ENCODE results near the gene DIDO1.

DIDO1 gene

GRCh38 chr20:62882426-62882825 lies 43.9 kb downstream of the DIDO1 start:
- Mint-ChIP-seq H3K36me3 (ENCODE audit: low read depth) (peaks cover 43% of the 10 kb centered on the region), H3K27ac (no peak overlapping the region), H3K4me1 (peaks cover 50% of the 10 kb centered on the region), H3K27me3 (ENCODE audit: low read depth, poor library complexity) (peaks cover 12% of the 10 kb centered on the region), H3K4me3 (no peak overlapping the region), H3K9me3 (no peaks in the 10 kb centered on the region)
- TF ChIP-seq, protein P1, sequence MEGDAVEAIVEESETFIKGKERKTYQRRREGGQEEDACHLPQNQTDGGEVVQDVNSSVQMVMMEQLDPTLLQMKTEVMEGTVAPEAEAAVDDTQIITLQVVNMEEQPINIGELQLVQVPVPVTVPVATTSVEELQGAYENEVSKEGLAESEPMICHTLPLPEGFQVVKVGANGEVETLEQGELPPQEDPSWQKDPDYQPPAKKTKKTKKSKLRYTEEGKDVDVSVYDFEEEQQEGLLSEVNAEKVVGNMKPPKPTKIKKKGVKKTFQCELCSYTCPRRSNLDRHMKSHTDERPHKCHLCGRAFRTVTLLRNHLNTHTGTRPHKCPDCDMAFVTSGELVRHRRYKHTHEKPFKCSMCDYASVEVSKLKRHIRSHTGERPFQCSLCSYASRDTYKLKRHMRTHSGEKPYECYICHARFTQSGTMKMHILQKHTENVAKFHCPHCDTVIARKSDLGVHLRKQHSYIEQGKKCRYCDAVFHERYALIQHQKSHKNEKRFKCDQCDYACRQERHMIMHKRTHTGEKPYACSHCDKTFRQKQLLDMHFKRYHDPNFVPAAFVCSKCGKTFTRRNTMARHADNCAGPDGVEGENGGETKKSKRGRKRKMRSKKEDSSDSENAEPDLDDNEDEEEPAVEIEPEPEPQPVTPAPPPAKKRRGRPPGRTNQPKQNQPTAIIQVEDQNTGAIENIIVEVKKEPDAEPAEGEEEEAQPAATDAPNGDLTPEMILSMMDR (IDR thresholded peaks at IDR 0.05): no peak
- no peak for DNase-seq

GRCh38 chr20:62881662-62882395 lies 44.5 kb downstream of the DIDO1 start:
- peaks cover 47% of the 10 kb centered on the region for H3K4me1 Mint-ChIP-seq
- no peak overlapping the region for H3K27ac Mint-ChIP-seq
- peaks cover 37% of the 10 kb centered on the region for H3K36me3 Mint-ChIP-seq (ENCODE audit: low read depth)
- TF ChIP-seq, protein P1 (IDR thresholded peaks at IDR 0.05): no peak
- H3K9me3 Mint-ChIP-seq: no peaks in the 10 kb centered on the region
- DNase-seq: no peak
- H3K4me3 Mint-ChIP-seq: no peak overlapping the region
- H3K27me3 Mint-ChIP-seq (ENCODE audit: low read depth, poor library complexity): peaks cover 12% of the 10 kb centered on the region

- H3K27me3 Mint-ChIP-seq (ENCODE audit: low read depth, poor library complexity): peaks cover 12% of the 10 kb centered on the region
- TF ChIP-seq, protein P1 (IDR thresholded peaks at IDR 0.05): no peak
- peaks cover 30% of the 10 kb centered on the region for H3K36me3 Mint-ChIP-seq (ENCODE audit: low read depth)
- no peaks in the 10 kb centered on the region for H3K9me3 Mint-ChIP-seq
- H3K4me1 Mint-ChIP-seq: peaks cover 47% of the 10 kb centered on the region
- peak overlapping the region; percentile 52 for H3K27ac Mint-ChIP-seq
- no peak for DNase-seq
- H3K4me3 Mint-ChIP-seq: no peak overlapping the region
These were observed 45.2 kb downstream of the DIDO1 start for GRCh38 chr20:62880935-62881661.

DNA sequence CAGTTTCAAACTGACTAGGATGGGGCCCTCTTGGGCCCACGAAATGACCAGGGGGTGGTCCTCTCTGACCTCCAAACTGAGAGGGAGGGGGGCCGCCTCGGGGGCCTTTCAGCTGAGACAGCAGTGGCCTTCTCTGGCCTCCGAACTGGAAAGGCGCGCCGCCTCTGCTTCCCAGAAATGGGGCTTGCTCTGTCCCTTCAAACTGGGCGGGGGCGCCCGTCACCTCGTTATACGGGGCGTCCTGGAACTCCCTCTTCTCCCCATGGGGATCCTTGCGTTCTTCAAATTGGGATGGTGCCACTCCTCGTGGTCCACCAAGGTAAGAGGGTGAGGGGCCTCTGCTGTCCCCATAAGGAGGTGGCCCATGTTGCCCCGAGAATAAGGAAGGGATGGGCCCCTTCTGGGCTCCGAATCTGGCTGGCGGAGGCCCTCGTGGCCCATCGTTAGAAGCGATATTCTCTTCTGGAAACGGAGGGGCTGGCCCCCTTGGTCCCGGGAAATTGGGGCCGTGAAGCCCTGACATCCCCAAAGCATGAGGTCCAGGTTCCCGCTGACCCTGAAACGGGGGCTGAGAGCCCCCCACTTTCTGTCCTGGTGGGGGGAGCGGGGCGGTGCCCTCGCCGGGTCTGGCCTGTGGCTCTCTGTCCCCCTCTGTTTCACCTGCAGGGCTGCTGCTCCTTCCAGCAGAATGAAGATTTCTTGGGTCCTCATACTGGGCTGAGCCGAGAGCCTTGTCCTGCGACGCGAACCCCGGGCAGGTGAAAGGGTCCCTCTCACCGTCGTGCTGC lies 46.0 kb downstream of the DIDO1 start:
- no peak overlapping the region for H3K4me3 Mint-ChIP-seq
- H3K9me3 Mint-ChIP-seq: no peaks in the 10 kb centered on the region
- DNase-seq: no peak
- H3K27ac Mint-ChIP-seq: no peak overlapping the region
- peaks cover 29% of the 10 kb centered on the region for H3K36me3 Mint-ChIP-seq (ENCODE audit: low read depth)
- TF ChIP-seq, protein P1 (IDR thresholded peaks at IDR 0.05): no peak
- peaks cover 53% of the 10 kb centered on the region for H3K4me1 Mint-ChIP-seq
- peaks cover 12% of the 10 kb centered on the region for H3K27me3 Mint-ChIP-seq (ENCODE audit: low read depth, poor library complexity)

GRCh38 chr20:62879275-62880146 lies 46.8 kb downstream of the DIDO1 start:
- H3K36me3 Mint-ChIP-seq (ENCODE audit: low read depth): peaks cover 25% of the 10 kb centered on the region
- H3K4me3 Mint-ChIP-seq: no peak overlapping the region
- peaks cover 12% of the 10 kb centered on the region for H3K27me3 Mint-ChIP-seq (ENCODE audit: low read depth, poor library complexity)
- H3K4me1 Mint-ChIP-seq: peaks cover 53% of the 10 kb centered on the region
- no peak overlapping the region for H3K27ac Mint-ChIP-seq
- no peak for DNase-seq
- TF ChIP-seq, protein P1 (IDR thresholded peaks at IDR 0.05): no peak
- H3K9me3 Mint-ChIP-seq: peaks cover 4% of the 10 kb centered on the region

Measured in nephron progenitor cell (in vitro differentiated cells).